GM13976 (cell line): ENCODE measurements around the gene SYT17.
A peak's percentile ranks its signal among the peaks of the same experiment; 100 is the strongest.
"Not testable (repeated sequence)": the region's sequence is repeated elsewhere in the genome, so short reads cannot be mapped to it uniquely, and the experiment has no call there.

ENCODE experiments used
- DNase-seq: peaks from one replicate; pipeline ENCODE4 v3.0.0; 2012; ENCODE audit warnings: low spot score
- in situ Hi-C: fragments of 300-500 bp; cut with MboI; formaldehyde crosslinking; loops from one replicate; pipeline ENCODE4 v1.12.0; 2022; ENCODE audit warnings: low sequenced_read_pairs, mixed read lengths, inconsistent platforms; ENCODE audit not compliant: unreplicated experiment
- TF ChIP-seq, protein P1 (sequence below): IDR thresholded peaks from 2 replicates; pipeline ENCODE4 v1.5.1; 2012; ENCODE audit warnings: borderline replicate concordance, mild to moderate bottlenecking; ENCODE audit not compliant: insufficient read depth; ENCODE audit errors: extremely low read depth, missing control alignments, control extremely low read depth

SYT17 gene

DNA sequence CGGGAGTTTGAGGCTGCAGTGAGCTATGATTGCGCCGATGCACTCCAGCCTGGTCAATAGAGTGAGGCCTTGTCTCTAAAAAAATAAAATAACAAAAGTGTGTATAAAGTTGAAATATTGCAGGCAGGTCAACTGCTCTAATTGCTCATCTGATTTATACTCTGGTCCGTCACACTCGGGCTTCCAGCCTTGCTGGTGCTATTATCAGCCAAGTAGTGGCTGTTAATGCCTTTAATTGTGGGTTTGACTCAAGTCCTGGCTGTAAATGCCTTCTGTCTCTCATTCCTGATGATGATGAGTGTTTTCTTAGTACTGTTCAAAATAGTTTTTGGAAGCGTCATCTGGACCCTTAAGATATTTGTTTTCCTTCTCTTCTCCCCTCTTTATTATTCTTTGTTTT, 18.4 kb downstream of the SYT17 start:
- TF ChIP-seq, protein P1, sequence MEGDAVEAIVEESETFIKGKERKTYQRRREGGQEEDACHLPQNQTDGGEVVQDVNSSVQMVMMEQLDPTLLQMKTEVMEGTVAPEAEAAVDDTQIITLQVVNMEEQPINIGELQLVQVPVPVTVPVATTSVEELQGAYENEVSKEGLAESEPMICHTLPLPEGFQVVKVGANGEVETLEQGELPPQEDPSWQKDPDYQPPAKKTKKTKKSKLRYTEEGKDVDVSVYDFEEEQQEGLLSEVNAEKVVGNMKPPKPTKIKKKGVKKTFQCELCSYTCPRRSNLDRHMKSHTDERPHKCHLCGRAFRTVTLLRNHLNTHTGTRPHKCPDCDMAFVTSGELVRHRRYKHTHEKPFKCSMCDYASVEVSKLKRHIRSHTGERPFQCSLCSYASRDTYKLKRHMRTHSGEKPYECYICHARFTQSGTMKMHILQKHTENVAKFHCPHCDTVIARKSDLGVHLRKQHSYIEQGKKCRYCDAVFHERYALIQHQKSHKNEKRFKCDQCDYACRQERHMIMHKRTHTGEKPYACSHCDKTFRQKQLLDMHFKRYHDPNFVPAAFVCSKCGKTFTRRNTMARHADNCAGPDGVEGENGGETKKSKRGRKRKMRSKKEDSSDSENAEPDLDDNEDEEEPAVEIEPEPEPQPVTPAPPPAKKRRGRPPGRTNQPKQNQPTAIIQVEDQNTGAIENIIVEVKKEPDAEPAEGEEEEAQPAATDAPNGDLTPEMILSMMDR, result no peak
- no peak for DNase-seq
- in situ Hi-C loops, result no loop called here

DNA sequence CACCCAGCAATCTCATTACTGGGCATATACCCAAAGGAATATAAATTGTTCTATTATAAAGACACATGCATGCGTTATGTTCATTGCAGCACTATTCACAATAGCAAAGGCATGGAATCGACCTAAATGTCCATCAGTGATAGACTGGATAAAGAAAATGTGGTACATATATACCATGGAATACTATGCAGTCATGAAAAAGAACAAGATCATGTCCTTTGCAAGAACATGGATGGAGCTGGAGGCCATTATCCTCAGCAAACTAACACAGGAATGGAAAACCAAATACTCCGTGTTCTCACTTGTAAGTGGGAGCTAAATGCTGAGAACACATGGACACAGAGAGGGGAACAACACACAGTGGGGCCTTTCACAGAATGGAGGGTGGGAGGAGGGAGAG, 19.9 kb downstream of the SYT17 start:
- DNase-seq, in situ Hi-C loops: not testable (repeated sequence)

DNA sequence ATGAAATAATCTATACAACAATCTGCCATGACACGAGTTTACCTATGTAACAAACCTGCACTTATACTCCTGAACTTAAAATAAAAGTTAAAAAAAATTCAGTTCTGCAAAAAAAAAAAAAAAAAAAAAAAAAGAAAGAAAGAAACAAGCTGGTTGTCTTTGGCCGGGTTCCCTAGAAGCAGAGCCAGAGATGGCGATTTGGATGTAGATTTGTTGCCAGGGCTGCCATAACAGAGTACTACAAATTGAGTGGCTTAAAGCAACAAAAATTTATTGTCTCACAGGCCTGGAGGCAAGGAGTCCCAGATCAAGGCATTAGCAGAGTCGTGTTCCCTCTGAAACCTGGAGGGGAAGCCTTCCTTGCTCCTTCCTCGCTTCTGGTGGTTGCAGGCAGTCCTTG, 20.4 kb downstream of the SYT17 start:
- TF ChIP-seq, protein P1, result no peak
- in situ Hi-C loops, result no loop called here
- DNase-seq, result no peak

DNA sequence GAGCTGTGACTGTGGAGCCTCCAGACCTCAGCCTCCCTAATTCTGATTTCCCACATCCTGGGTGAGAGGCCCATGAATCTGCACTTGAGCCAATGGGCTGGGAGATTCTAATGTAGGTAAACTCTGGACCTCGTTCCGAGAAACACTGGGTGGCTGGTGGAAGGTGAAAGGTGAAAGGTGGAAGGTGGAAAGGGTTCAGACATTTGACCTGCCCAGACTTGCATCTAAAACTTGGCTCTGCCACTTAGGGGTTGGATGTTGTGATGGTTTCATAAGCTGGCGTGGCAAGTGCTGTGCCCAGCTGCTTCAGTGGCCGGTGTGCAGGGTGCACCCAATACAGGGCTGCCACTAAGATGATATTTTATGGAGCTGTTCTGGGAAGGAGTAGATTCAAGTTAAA, 24.8 kb downstream of the SYT17 start:
- in situ Hi-C loops, result no loop called here
- TF ChIP-seq, protein P1, result no peak

DNA sequence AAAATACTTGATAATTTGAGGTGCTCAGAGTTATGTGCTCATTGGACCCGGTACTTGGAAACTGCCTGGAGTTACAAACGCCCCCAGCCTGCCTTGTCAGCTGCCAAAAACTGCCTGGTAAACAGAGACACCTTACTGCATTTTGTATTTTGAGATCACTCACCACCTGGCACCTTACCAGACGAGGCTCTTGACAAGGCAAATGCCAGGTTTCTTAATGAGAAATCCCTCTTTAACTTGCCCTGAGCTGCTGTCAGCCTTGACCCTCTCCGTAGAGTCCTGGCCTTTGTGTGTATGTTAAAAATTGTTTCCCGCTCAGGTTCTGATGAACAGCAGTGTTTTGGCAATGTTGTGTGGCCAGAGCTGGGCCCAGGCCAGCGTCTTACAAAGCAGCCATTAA, 28.8 kb downstream of the SYT17 start:
- TF ChIP-seq, protein P1, result no peak
- in situ Hi-C loops, result no loop called here
- DNase-seq, result no peak

More for the DNA sequence above, 24.8 kb downstream of the SYT17 start:
- no peak for DNase-seq

DNA sequence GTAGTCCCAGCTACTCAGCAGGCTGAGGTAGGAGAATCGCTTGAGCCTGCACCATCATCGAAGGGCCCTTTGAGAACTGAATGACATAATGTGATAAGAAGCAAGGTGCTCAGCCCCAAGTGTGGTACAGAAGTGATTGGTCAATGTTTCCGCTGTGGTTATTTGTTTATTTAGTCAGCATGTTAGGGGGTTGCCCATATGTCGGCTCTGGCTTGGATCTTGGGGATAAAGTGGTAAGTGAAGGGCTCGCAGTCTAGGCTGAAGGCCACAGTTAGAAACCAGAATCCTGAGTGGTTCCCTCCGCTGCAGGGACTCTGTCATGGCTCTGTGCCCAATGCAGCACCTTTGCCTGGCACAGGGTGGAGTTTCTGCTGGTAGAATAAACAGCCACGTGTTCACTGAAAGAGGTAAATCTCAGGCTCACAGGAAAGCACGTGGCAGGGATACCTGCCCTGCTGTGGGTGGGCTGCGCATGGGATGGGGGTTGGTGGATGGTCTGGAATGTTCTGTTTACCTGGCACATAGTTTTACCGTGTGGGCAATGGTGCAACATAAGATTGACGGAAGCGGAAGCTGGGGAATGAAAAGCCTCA, 35.4 kb downstream of the SYT17 start:
- TF ChIP-seq, protein P1, result no peak
- no peak for DNase-seq
- in situ Hi-C loops, result no loop called here

DNA sequence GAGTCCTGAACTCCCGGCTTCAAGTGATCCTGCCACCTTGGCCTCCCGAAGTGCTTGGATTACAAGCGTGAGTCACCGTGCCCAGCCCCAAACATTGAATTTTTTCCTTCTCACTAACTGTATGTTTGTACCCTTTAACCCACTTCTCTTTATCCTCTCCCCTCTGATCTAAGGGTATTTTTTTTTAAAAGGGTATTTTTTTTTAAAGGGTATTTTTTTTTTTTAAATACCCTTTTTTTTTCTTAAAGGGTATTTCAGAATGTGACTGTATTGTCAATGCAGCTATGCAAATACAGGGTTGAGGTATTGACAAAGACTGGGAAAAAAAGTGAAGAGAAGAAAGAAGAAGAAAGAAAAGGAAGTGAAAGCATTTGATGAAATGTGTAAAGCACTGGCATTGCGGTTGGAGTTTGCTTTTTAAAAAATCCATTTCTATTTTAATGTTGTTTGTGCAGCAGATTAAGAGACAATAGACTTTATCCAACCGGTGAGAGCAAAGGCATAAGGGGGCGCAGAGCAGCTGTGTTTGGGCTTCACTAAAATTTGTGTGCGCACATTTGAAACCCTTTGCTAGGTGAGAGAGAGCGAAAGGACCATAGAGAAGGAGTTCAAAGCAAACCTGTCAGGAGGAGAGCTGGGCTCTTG, 42.4 kb downstream of the SYT17 start:
- TF ChIP-seq, protein P1, result no peak
- in situ Hi-C loops, result no loop called here
- DNase-seq, result peak; percentile 66
